Neural progenitor cell (in vitro differentiated cells): ENCODE results near the gene ARHGAP26. TPM values are rescaled to one million over a fixed set of nuclear protein-coding genes. Genes with fewer than 3 reads are reported as not detected.

Experiments
- DNase-seq: peaks from one replicate; pipeline ENCODE4 v3.0.0-alpha.2; 2016; ENCODE audit warnings: low spot score
- H2AFZ ChIP-seq: fragments of 200-600 bp; sonication (generic); replicated peaks from 2 replicates; pipeline ENCODE4 v1.6.1; 2016; ENCODE audit warnings: antibody characterized with exemption
- H3F3A ChIP-seq: fragments of 200-600 bp; sonication (generic); 2 replicates; pipeline ENCODE4 v1.6.1; 2016; ENCODE audit warnings: antibody characterized with exemption, low read depth
- H3K27ac ChIP-seq: fragments of 200-600 bp; sonication (generic); 2 replicates; pipeline ENCODE4 v1.5.1; 2016; ENCODE audit warnings: mild to moderate bottlenecking
- H3K27me3 ChIP-seq: fragments of 200-600 bp; sonication (generic); 2 replicates; pipeline ENCODE4 v1.6.1; 2016; ENCODE audit warnings: mild to moderate bottlenecking, moderate library complexity
- H3K36me3 ChIP-seq: fragments of 200-600 bp; sonication (generic); 2 replicates; pipeline ENCODE4 v1.5.1; 2016
- H3K4me1 ChIP-seq: fragments of 200-600 bp; sonication (generic); 2 replicates; pipeline ENCODE4 v1.6.1; 2016; ENCODE audit warnings: mixed run types
- H3K4me2 ChIP-seq: fragments of 200-600 bp; sonication (generic); 2 replicates; pipeline ENCODE4 v1.6.1; 2016
- H3K4me3 ChIP-seq: fragments of 200-600 bp; sonication (generic); 2 replicates; pipeline ENCODE4 v1.5.1; 2016
- H3K79me2 ChIP-seq: fragments of 200-600 bp; sonication (generic); 2 replicates; pipeline ENCODE4 v1.6.1; 2016; ENCODE audit warnings: low read depth
- H3K9ac ChIP-seq: fragments of 200-600 bp; sonication (generic); 2 replicates; pipeline ENCODE4 v1.6.1; 2016
- H3K9me3 ChIP-seq: fragments of 200-600 bp; sonication (generic); 2 replicates; pipeline ENCODE4 v1.5.1; 2016; ENCODE audit warnings: low read depth
- H4K20me1 ChIP-seq: fragments of 200-600 bp; sonication (generic); 2 replicates; pipeline ENCODE4 v1.6.1; 2016; ENCODE audit warnings: low read depth
- H3K27ac Mint-ChIP-seq: 3 replicates; pipeline ENCODE4 v1.8.0; 2021; ENCODE audit warnings: mixed read lengths
- H3K27me3 Mint-ChIP-seq: 2 replicates; pipeline ENCODE4 v1.8.0; 2022; ENCODE audit warnings: low read depth, mild to moderate bottlenecking, inconsistent platforms, moderate library complexity, mixed read lengths; ENCODE audit not compliant: insufficient read depth
- H3K36me3 Mint-ChIP-seq: 3 replicates; pipeline ENCODE4 v1.8.0; 2021; ENCODE audit warnings: mixed read lengths
- H3K4me1 Mint-ChIP-seq: 3 replicates; pipeline ENCODE4 v1.8.0; 2021; ENCODE audit warnings: mixed read lengths
- H3K4me3 Mint-ChIP-seq: 3 replicates; pipeline ENCODE4 v1.8.0; 2021; ENCODE audit warnings: mild to moderate bottlenecking, moderate library complexity, mixed read lengths
- H3K9me3 Mint-ChIP-seq: 3 replicates; pipeline ENCODE4 v1.8.0; 2020; ENCODE audit warnings: mixed read lengths
- EZH2 ChIP-seq: fragments of 200-600 bp; sonication (generic); IDR thresholded peaks from 2 replicates; pipeline ENCODE4 v1.6.1; 2017; ENCODE audit warnings: antibody characterized with exemption, mild to moderate bottlenecking, moderate library complexity
- EZH2phosphoT487 ChIP-seq: fragments of 200-600 bp; sonication (generic); IDR thresholded peaks from 2 replicates; pipeline ENCODE4 v1.6.1; 2017; ENCODE audit warnings: antibody characterized with exemption
- total RNA-seq: library from RNA; depleted of rRNA; stranded (reverse); fragments of >200 nt; gene quantifications from 2 replicates; pipeline ENCODE4 v1.2.3, GENCODE V29; 2015; ENCODE audit warnings: low replicate concordance
- TF ChIP-seq, protein P1 (sequence below): fragments of 200-600 bp; sonication (generic); IDR thresholded peaks from 2 replicates; pipeline ENCODE4 v1.5.1; 2017; ENCODE audit warnings: antibody characterized with exemption, mild to moderate bottlenecking

ARHGAP26 gene
- total RNA-seq, 1 donor from 2014 or later: 7.0 TPM

DNA sequence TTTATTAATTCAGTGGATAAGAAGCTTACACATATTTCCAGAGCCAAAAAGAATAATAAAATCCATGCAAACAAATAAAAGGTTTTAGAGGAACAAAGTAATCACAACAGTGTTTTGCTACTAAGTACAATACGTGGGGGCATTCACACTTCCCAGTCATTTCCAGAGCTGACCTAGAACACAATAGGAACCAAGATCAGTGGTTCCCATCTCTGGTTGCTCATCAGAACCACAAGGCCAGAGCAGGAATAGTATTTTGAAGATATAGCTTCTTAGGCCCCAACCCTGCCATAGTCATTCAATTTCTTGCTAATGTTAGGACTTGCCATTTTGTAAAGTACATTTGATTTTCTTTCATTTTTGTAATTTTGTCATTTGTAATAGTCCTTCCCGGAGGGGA is 417.9 kb downstream of the ARHGAP26 start:
- H3K27ac Mint-ChIP-seq: no peak overlapping the region
- no peaks in the 10 kb centered on the region for H3K79me2 ChIP-seq
- H3K4me3 Mint-ChIP-seq: no peak overlapping the region
- peaks cover 2% of the 10 kb centered on the region for H3K4me1 Mint-ChIP-seq
- H3K36me3 ChIP-seq: no peaks in the 10 kb centered on the region
- peaks cover 3% of the 10 kb centered on the region for H3K9me3 Mint-ChIP-seq
- no peak overlapping the region for H3K9ac ChIP-seq
- DNase-seq: no peak
- H3K27me3 ChIP-seq: no peaks in the 10 kb centered on the region
- H3K4me3 ChIP-seq: no peak overlapping the region
- TF ChIP-seq, protein P1, sequence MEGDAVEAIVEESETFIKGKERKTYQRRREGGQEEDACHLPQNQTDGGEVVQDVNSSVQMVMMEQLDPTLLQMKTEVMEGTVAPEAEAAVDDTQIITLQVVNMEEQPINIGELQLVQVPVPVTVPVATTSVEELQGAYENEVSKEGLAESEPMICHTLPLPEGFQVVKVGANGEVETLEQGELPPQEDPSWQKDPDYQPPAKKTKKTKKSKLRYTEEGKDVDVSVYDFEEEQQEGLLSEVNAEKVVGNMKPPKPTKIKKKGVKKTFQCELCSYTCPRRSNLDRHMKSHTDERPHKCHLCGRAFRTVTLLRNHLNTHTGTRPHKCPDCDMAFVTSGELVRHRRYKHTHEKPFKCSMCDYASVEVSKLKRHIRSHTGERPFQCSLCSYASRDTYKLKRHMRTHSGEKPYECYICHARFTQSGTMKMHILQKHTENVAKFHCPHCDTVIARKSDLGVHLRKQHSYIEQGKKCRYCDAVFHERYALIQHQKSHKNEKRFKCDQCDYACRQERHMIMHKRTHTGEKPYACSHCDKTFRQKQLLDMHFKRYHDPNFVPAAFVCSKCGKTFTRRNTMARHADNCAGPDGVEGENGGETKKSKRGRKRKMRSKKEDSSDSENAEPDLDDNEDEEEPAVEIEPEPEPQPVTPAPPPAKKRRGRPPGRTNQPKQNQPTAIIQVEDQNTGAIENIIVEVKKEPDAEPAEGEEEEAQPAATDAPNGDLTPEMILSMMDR: no peak
- TF ChIP-seq EZH2phosphoT487 (no peak), EZH2 (no peak)
- no peak overlapping the region for H3K4me2 ChIP-seq
- H3K27me3 Mint-ChIP-seq: no peaks in the 10 kb centered on the region
- no peaks in the 10 kb centered on the region for H4K20me1 ChIP-seq
- H3K36me3 Mint-ChIP-seq: no peaks in the 10 kb centered on the region
- H2AFZ ChIP-seq: no peak overlapping the region
- H3K9me3 ChIP-seq: no peaks in the 10 kb centered on the region
- H3F3A ChIP-seq: no peaks in the 10 kb centered on the region
- no peak overlapping the region for H3K27ac ChIP-seq
- no peaks in the 10 kb centered on the region for H3K4me1 ChIP-seq

DNA sequence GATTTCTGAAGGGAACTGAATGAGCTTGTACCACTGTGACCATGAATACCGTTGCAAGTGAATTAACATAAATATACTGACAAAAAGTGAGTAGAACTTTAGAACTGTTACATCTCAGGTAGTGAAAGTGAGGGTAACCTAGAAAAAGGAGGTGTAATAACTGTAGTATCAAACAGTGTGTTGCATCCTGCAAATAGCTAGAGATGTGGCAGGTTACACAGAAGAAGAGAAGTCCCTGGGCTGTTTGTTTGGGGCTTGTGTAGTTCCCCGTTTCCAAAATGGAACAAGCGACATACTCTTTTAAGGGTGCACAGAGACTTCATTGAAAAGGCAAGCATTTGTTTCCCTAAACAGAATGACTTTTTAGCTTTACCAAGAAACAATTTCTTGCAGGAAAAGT is 418.5 kb downstream of the ARHGAP26 start:
- H3F3A ChIP-seq: no peaks in the 10 kb centered on the region
- Mint-ChIP-seq H3K27ac (no peak overlapping the region), H3K27me3 (no peaks in the 10 kb centered on the region), H3K4me1 (peaks cover 2% of the 10 kb centered on the region), H3K4me3 (no peak overlapping the region), H3K36me3 (no peaks in the 10 kb centered on the region), H3K9me3 (peaks cover 3% of the 10 kb centered on the region)
- no peaks in the 10 kb centered on the region for H3K9me3 ChIP-seq
- H3K4me3 ChIP-seq: no peak overlapping the region
- H3K4me2 ChIP-seq: no peak overlapping the region
- no peak overlapping the region for H3K9ac ChIP-seq
- no peaks in the 10 kb centered on the region for H3K36me3 ChIP-seq
- no peak overlapping the region for H2AFZ ChIP-seq
- no peak for DNase-seq
- H3K4me1 ChIP-seq: no peaks in the 10 kb centered on the region
- H3K27me3 ChIP-seq: no peaks in the 10 kb centered on the region
- no peaks in the 10 kb centered on the region for H4K20me1 ChIP-seq
- no peaks in the 10 kb centered on the region for H3K79me2 ChIP-seq
- no peak for TF ChIP-seq EZH2
- no peak for TF ChIP-seq EZH2phosphoT487
- TF ChIP-seq, protein P1: no peak
- no peak overlapping the region for H3K27ac ChIP-seq

DNA sequence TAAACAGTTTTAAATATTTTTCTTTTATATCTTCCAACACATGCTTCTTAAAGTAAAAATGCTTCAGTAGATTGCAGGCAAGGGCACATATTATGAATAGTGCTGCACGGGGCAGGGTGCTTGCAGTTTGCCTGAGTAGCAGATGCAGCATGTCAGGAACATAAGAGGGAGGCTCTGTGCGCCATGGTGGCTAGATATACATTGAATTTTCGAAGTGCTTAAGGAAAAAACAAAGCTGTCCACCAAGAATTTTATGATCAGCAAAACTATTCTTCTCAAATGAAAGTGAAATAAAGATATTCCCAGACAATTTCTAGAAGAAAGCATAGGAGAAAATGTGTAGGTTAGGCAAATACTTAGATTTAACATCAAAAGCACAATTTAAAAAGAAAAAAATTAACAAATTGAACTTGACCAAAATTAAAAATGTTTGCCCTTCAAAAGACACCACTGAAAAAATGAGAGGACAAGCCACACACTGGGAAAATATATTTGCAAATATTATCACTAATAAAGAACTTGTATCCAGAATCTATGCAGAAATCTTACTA is 420.2 kb downstream of the ARHGAP26 start:
- Histone ChIP-seq H3K36me3 (no peaks in the 10 kb centered on the region), H4K20me1 (no peaks in the 10 kb centered on the region), H3F3A (no peaks in the 10 kb centered on the region), H3K9ac (no peak overlapping the region), H3K9me3 (no peaks in the 10 kb centered on the region), H3K4me3 (no peak overlapping the region), H3K27me3 (no peaks in the 10 kb centered on the region), H3K4me2 (no peak overlapping the region), H3K79me2 (no peaks in the 10 kb centered on the region), H2AFZ (no peak overlapping the region), H3K4me1 (peaks cover 13% of the 10 kb centered on the region), H3K27ac (no peak overlapping the region)
- TF ChIP-seq EZH2 (no peak), EZH2phosphoT487 (no peak)
- TF ChIP-seq, protein P1: no peak
- no peak overlapping the region for H3K4me3 Mint-ChIP-seq
- no peaks in the 10 kb centered on the region for H3K36me3 Mint-ChIP-seq
- H3K4me1 Mint-ChIP-seq: peaks cover 9% of the 10 kb centered on the region
- no peak overlapping the region for H3K27ac Mint-ChIP-seq
- H3K9me3 Mint-ChIP-seq: peaks cover 3% of the 10 kb centered on the region
- DNase-seq: no peak
- no peaks in the 10 kb centered on the region for H3K27me3 Mint-ChIP-seq
